Measurements from ENCODE around the gene ISL2.
A peak's percentile ranks its signal among the peaks of the same experiment; 100 is the strongest.

ISL2 gene

DNA sequence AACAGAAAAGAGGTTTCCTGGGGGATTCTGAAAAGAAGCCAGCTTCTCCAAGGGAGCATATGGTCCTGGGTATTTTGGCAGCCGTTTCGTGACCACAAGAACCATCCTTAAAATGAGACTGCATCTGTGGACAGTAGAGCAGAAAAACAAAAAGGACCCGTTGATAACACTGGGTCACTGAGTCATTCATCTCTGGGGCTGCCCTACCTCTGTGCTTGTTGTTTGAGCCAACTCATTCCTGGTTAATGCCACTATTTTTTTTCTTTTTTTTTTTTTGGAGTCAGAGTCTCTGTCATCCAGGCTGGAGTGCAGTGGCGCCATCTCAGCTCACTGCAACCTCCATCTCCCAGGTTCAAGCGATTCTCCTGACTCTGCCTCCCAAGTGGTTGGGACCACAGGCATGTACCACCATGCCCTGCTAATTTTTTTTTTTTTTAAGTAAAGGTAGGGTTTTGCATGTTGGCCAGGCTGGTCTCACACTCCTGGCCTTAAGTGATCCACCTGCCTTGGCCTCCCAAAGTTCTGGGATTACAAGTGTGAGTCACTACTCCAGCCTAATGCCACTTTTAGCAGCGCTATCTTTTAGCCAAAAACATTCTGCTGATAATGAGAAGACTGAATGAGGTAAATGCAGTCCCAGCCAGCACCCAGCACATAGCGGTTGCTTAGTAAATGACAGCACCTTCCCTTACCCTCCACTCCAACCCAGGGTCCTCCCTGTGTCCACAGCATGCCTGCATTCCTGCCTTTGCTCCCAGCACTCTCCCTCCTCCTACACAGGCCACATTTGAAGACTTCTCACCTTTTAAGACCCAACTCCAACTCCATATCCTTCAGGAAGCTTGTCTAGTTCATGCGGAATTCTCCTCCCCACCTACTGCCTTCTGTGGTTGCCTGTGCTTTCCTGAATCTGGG is 9.1 kb upstream of the ISL2 start:
- DNase-seq (ENCODE audit: low spot score), result no peak

DNA sequence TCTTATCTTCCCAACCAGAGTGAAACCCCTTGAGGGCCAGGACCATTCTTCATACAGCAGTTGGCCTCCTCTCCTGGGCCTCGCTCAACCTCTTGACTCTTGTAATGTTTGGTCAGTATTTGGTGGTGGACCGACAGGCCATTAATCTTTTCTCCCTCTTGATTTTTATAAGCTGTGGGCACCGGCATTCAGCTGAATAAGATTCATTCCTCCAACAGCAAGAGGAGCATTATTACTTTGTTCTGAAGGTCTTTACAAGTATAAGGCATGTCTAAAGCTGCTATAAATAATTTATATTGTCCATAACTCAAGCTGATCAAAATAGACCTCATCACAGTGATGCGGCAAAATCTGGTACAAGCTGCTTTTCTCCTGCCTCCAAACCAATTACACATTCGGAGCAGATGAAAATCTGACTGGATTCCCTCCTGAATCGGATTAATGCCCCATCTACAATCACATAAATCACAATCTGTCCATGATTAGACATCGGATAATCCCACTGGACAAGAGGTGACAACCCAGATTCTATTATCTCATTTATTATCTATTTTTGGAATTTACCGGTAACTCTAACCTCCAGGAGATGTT is 8.4 kb upstream of the ISL2 start:
- DNase-seq (ENCODE audit: low spot score), result no peak

DNA sequence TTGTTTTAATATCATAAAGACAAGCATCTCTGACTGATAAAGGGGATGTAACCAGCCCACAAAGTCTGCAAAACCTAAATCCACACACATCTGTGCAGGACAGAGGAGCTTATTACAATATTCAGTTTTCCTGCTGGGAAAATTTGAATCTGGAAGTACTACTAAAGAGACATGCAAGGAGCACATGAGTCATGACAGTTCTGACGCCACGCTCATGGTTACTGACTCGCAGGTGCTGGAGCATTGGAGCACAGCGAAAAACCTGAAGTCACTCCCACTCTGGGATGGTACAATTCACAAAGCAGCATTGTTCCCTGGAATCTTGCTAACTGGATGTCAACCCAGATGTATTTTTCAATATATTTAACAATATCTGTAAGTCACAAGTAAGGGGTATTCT is 7.6 kb upstream of the ISL2 start:
- peak; percentile 47 for DNase-seq (ENCODE audit: low spot score)

DNA sequence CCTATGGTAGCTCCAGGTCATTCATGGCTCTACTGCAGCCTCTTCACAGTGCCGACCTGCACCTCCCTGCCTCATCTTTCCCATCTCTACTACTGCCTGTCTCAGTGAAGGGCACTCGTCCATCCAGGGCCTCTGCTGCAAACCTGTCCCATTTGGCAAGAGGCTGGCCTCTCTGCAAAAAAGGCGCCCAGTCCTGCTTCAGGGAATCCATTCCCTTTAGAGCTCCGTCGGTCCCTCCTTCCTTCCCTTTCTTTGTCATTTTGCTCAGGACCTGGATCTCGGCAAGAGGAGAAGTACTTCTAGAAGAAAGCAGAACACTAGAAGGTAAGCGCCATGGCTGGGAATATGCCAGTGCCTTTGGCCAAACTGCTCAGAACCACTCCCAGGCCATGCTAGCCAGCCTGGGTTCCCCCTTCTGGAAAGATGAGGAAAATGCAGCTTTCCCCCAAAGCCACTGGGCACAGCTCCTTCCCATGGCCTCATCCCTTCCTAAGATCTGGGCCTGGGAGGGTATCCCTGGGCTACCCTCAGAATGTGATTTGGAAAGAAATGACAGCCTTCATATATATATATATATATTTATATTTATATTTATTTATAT is 6.4 kb upstream of the ISL2 start:
- DNase-seq (ENCODE audit: low spot score), result peak; percentile 27

DNA sequence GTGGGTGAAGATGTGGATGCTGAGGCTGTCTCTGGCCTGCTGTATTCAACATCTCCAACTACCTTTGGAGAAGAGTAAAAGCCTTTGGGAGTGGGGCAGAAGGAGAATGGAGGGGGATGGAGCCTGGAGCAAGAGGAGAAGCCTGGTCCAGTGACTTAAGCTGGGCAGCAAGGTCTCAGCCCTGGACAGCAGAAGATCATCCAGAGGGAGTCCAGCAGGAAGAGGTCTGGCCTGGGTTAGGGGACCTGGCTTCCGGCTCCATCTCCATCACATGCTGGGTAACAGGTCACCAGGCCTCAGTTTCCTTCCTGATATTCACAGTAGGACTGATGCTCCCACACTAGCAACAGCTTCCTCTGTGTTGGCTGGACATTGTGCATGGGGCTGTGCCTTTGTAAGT is 3.8 kb upstream of the ISL2 start:
- DNase-seq (ENCODE audit: low spot score), result no peak

DNA sequence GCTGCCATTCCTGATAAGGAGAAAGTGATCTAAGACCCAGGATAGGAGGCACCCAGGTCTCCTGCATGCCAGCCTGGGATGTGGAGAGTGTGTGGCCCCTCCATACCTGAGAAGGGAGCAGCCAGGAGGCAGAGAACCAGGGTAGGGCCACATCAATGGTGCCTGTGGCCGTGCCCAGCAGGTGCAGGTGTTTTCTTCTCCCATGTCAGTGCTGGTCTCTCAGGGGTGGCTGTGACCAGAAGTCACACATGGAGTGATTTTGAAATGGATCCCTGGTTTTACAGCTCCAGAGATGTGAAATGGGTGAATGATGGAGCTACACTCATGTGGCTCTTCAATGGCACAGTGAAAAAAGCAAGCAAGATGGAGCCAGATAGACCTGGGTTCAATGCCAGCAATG is 3.3 kb upstream of the ISL2 start:
- no peak for DNase-seq (ENCODE audit: low spot score)

DNA sequence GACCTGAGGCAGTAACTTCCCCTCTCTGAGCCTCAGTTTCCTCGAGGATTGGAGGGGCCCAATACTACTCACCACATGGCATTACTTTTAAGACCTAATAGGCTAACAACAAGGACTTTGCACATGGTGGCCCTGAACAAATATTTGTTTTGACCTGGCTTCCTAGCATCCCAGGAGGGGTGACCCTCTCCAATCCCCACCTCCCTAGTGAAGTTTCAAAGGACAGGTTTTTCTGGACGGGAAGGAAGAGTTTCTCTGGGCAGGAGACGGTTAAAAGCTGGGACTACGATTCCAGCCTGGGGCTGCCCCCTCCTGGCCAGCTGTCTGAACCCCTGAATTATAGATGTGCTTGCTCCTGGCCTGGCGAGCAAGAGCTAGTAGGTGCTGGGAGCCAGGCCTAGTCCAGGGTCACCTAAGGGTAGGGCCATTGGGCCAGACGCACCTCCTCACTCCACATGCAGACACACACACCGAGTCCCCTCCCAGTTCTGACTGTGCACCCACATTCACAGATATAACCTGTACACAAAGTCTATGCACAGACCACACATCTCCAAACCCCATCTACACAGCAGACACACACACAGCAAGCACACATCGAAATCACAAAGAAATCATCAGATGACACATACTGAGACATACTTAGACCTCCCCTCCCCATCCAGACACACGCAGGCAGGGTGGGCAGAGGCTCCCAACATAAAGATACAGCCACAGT is 2.7 kb upstream of the ISL2 start:
- peak; percentile 31 for DNase-seq (ENCODE audit: low spot score)

DNA sequence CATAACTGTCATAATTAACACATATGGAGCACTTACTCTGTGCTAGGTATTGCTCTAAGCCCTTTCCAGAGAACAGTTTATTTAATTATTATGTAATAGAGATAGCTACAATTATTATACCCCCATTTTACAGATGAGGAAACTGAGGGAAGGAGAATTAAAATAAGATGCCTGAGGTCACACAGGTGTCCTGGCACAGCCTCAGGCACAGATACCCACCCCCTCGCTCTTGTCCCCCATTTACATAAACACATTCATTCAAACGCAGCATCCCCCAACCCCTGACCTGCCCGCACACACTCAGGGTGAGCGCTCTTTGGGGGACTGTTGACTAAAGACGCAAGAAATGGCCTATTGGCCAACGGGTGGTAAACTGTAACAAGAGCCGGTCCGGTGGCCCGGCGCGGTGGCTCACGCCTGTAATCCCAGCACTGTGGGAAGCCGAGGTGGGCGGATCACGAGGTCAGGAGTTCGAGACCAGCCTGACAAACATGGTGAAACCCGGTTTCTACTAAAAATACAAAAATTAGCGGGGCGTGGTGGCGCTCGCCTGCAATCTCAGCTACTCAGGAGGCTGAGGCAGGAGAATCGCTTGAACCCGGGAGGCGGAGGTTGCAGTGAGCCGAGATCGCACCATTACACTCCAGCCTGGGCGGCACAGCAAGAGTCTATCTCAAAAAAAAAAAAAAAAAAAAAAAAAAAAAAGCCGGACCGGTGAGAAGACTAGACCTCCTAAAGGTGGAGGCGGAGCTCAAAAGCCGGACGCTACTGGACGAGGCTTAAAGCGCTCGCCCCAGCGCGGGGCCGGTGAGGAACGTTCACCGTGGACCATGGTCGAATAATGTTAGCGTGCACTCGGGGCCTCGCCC is 1.9 kb upstream of the ISL2 start:
- no peak for DNase-seq (ENCODE audit: low spot score)

DNA sequence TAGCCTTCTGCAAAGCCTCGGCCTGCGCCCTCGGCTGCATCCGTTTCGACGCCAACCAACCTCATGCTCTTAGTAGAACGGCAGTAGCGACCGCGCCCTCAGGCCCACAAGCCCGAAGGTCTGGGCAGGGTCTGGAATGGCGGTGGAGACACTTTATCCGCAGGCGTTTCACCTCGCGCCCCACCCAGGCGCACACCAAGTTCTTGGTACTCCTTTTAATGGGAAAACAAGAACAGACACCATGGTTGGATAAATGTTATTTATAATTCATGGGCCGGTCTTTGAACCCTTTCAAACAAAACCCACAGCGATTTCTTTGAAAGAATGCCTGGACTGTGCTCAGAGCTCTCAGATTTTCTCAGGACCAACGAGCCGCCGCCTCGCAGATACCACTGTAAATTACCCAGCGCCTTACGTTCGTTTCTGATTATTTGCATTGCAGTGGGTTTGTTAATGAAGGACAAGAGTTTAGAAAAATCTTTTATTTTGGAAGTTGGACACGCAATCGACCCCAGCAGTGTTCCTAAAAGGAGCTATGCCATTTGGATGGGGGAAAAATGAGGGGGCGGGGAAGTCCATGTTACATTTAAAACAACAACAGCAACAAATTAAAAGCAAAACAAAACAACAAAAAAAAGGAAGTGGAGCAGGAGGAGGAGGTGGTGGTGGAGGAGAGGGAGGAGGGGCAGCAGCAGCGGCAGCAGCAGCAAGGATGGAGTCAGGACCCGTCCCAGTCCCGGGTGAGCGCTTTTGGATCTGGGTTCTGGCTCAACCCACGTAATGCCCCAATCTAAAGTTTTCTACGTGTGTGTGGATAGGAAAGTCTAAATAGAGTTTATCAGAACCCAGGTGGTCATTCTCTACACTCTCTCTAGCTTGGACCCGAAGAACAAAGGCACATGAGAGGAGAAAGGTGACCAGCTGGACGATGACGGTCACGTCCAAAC is 993 bp upstream of the ISL2 start:
- no peak for DNase-seq (ENCODE audit: low spot score)

DNA sequence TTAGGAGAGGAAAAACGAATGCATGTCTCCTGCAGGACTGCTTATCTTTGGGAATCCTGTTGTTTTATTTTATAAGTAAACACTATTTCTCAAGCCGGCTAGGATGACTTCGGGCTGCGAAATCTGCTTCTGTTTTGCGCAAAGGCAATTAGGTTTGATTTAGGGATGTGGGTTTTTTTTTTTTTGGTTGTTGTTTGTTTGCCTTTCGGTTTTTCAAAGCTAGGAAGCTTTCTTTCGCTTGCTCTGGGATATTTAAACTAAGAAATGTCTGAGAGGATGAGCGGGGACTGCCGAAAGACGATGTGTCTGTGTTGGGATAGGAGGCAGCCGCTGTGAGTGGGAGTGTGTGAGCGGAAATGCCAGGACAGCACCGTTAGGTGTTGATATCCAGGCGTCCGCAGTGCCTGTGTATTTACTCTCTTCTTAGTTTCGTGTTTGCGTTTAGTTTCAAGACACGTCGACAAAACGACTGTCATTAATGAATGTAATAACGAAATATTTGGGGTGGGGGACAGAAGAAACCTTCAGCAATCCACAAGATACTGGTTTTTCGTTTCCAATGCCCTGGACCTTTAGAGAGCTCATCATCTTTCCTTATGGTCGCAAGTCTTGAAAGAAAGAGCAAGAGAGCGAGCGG is 604 bp downstream of the ISL2 start:
- no peak for DNase-seq (ENCODE audit: low spot score)

DNA sequence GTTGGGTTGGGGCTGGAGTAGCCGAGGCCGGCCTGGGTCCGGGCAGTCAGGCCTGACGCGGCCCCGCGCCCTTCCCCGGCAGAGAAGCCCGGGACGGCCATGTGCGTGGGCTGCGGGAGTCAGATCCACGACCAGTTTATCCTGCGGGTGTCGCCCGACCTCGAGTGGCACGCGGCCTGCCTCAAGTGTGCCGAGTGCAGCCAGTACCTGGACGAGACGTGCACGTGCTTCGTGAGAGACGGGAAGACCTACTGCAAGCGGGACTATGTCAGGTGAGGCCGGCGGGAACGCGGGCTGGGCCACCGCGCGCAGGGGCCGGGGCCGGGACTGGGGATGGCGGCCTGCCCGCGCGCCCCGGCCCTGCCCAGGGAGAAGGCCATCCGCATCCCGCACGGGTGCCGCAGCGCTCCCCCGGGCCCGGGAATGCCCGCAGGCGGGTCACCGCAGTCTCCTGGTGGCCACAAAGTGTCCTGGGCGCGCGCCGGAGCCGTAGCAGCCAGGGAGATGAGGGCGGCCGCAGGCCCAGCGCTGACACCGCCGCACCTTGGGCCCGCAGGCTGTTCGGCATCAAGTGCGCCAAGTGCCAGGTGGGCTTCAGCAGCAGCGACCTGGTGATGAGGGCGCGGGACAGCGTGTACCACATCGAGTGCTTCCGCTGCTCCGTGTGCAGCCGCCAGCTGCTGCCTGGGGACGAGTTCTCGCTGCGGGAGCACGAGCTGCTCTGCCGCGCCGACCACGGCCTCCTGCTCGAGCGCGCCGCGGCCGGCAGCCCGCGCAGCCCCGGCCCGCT is 1.3 kb downstream of the ISL2 start:
- DNase-seq (ENCODE audit: low spot score), result no peak

DNA sequence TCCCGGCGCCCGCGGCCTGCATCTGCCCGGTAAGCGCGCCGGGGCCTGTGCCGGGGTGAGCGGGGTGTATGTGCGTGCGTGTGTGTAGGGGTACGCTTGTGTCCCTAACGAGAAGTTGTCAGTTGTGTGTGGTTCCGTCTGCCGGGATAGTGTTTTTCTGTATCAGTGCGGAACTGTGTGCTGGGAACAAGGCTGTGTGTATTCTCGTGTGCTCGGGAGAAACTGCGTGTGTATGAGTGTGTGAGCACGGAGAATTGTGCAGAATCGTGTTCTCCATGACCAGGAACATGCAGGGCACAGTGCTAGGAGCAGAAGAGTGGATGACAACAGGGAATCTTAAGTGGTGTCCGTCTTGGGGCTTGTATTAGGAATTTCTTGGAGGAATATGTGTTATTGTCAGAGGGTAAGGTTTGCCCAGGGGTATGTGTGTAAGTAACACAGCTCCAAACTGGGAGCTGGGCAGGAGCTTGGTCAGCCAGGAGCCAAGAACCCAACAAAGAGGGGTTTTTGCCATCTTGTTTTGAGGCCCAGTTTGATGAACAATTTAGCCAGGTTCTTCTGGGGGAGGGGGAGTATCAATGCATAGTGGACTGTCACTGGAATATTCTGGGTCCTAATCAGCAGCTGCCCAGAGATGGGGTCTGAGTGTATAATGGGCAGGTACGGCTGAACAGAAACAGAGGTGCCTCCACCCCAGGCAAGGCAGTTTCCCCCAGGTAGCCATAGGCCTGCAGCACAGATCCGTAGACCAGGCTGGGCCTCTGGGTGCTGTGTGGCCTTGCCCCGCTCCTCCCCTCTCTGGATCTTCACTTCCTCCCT is 2.1 kb downstream of the ISL2 start:
- no peak for DNase-seq (ENCODE audit: low spot score)

DNA sequence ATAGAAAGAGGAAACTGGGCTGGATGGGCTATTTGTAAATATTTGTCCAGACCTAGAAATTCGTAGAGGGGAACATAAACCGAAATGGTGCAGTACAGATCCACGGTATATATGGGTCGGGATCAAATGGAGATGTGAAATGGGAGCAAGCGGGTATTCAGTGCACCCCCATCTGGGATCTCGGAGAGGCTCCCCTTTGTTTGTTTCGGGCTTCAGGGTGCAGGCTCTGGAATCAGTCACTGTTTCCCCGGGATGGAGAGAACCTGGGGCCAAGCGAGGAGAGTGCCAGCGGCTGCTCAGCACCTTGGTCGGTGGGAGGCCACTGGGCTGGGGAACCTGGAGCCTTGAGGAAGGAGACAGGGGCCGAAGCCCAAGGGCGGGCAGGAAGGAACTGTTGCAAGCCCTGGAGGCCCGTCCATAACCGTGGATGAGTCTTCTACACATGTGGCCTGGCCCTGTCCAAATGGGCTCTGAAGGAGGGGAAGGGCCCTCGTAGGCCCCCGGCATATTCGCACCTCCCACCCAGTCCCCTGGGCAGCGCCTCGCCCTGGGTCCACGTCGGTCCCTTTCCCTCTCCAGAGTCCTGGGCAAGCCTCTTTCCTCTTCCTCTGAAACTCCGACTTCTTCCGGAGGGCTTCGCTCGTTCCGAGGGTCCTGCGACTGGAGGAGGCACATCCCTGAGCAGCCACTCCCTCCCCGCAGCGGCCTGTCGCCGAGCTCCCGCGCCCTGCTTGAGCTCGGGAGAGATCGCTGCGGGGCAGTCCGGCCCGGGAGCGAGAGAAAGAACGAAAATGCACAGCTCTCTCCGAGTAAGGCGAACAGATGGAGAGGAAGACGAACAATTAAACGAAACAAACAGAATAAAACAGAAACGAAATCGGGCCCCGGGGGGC is 3.0 kb downstream of the ISL2 start:
- no peak for DNase-seq (ENCODE audit: low spot score)

DNA sequence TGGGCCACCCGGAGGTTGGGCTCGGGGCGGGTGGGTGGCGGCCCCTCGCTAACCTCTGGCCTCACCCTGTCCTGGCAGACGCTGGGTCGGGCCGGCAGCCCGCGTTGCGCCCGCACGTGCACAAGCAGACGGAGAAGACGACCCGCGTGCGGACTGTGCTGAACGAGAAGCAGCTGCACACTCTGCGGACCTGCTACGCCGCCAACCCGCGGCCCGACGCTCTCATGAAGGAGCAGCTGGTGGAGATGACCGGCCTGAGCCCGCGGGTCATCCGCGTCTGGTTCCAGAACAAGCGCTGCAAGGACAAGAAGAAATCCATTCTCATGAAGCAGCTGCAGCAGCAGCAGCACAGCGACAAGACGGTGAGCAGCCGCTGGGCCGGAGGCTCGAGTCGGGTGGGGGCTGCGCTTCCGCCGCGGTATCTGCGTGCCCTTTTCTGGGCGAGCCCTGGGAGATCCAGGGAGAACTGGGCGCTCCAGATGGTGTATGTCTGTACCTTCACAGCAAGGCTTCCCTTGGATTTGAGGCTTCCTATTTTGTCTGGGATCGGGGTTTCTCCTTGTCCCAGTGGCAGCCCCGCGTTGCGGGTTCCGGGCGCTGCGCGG is 3.7 kb downstream of the ISL2 start:
- DNase-seq (ENCODE audit: low spot score), result no peak

DNA sequence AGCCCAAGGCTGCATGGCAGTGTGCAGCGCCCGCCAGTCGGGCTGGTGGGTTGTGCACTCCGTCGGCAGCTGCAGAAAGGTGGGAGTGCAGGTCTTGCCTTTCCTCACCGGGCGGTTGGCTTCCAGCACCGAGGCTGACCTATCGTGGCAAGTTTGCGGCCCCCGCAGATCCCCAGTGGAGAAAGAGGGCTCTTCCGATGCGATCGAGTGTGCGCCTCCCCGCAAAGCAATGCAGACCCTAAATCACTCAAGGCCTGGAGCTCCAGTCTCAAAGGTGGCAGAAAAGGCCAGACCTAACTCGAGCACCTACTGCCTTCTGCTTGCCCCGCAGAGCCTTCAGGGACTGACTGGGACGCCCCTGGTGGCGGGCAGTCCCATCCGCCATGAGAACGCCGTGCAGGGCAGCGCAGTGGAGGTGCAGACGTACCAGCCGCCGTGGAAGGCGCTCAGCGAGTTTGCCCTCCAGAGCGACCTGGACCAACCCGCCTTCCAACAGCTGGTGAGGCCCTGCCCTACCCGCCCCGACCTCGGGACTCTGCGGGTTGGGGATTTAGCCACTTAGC is 4.3 kb downstream of the ISL2 start:
- no peak for DNase-seq (ENCODE audit: low spot score)

DNA sequence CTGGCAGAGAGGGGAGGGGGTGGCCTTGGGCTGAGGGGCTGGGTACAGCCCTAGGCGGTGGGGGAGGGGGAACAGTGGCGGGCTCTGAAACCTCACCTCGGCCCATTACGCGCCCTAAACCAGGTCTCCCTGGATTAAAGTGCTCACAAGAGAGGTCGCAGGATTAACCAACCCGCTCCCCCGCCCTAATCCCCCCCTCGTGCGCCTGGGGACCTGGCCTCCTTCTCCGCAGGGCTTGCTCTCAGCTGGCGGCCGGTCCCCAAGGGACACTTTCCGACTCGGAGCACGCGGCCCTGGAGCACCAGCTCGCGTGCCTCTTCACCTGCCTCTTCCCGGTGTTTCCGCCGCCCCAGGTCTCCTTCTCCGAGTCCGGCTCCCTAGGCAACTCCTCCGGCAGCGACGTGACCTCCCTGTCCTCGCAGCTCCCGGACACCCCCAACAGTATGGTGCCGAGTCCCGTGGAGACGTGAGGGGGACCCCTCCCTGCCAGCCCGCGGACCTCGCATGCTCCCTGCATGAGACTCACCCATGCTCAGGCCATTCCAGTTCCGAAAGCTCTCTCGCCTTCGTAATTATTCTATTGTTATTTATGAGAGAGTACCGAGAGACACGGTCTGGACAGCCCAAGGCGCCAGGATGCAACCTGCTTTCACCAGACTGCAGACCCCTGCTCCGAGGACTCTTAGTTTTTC is 4.9 kb downstream of the ISL2 start:
- no peak for DNase-seq (ENCODE audit: low spot score)

Data from RKO (cell line).